Thymus (tissue), 14 donors: ENCODE measurements around the gene TAPBP. TPM values are rescaled to one million over a fixed set of nuclear protein-coding genes. Genes with fewer than 3 reads are reported as not detected.
"Not testable (repeated sequence)": the region's sequence is repeated elsewhere in the genome, so short reads cannot be mapped to it uniquely, and the experiment has no call there.

ENCODE experiments used
- DNase-seq, 9 donors: peaks; one replicate each; pipeline ENCODE4 v3.0.0-alpha.2; 2013; ENCODE audit warnings: low spot score in 9 of 9, low read depth in 6 of 9, missing footprints in 1 of 9
- H3K27ac ChIP-seq, 2 donors: one replicate each; pipeline ENCODE4 v1.5.1; 2013; ENCODE audit warnings: control low read depth in 1 of 2, low read depth in 1 of 2, low read length in 1 of 2, mild to moderate bottlenecking in 1 of 2, moderate library complexity in 1 of 2
- H3K27me3 ChIP-seq, 2 donors: one replicate each; pipeline ENCODE4 v1.5.1; 2013; ENCODE audit warnings: low read length in 1 of 2; ENCODE audit not compliant: control insufficient read depth in 2 of 2, insufficient read depth in 1 of 2
- H3K36me3 ChIP-seq, 2 donors: one replicate each; pipeline ENCODE4 v1.5.1; 2013; ENCODE audit warnings: low read length in 1 of 2, mild to moderate bottlenecking in 1 of 2, moderate library complexity in 1 of 2; ENCODE audit not compliant: control insufficient read depth in 2 of 2, insufficient read depth in 2 of 2
- H3K4me1 ChIP-seq, 2 donors: one replicate each; pipeline ENCODE4 v1.5.1; 2013; ENCODE audit warnings: low read length in 2 of 2; ENCODE audit not compliant: control insufficient read depth in 2 of 2, insufficient read depth in 2 of 2
- H3K4me3 ChIP-seq, 2 donors: one replicate each; pipeline ENCODE4 v1.5.1; 2013; ENCODE audit warnings: low read length in 2 of 2, control low read depth in 1 of 2, mild to moderate bottlenecking in 1 of 2
- H3K9me3 ChIP-seq, 2 donors: one replicate each; pipeline ENCODE4 v1.5.1; 2013; ENCODE audit warnings: low read length in 1 of 2, mild to moderate bottlenecking in 1 of 2; ENCODE audit not compliant: control insufficient read depth in 2 of 2, insufficient read depth in 1 of 2
- WGBS: extraction: QIAGEN DNeasy Blood & Tissue Kit; methylation state at CpG from one replicate; pipeline ENCODE4 v1.1.7; 2013; 5-methylcytosine and 5-hydroxymethylcytosine counted together
- long read RNA-seq, 10 donors: transcript quantifications; one replicate each; lab custom pipeline, GENCODE V29; 2026
- polyA plus RNA-seq: library from polyadenylated mRNA; stranded (reverse); fragments of 200-250 nt; gene quantifications from one replicate; pipeline ENCODE4 v1.2.3, GENCODE V29; 2013
- total RNA-seq: library from RNA; stranded (reverse); fragments of 120-200 nt; gene quantifications from one replicate; pipeline ENCODE4 v1.2.4, GENCODE V29; 2013
- donor health status: healthy.

TAPBP gene
- total RNA-seq (37.7 TPM), polyA plus RNA-seq (57.0 TPM)
- long read RNA-seq, donor 1, partial matches to known transcripts: 0 of 1 reads
- long read RNA-seq, donor 1, other reads (novel, unspliced or antisense): 0 of 1 reads
- long read RNA-seq, donor 2: 0 reads
- long read RNA-seq, donor 3, transcript TAPBP-234 (8 exons, 3,759 nt): major isoform, 9 of 29 reads
- long read RNA-seq, donor 3, partial matches to known transcripts: 15 of 29 reads
- long read RNA-seq, donor 3, other reads (novel, unspliced or antisense): 0 of 29 reads
- long read RNA-seq, donor 4, transcript TAPBP-234 (8 exons, 3,759 nt): major isoform, 6 of 10 reads
- long read RNA-seq, donor 4, partial matches to known transcripts: 0 of 10 reads
- long read RNA-seq, donor 4, other reads (novel, unspliced or antisense): 0 of 10 reads
- long read RNA-seq, donor 5, transcript TAPBP-234 (8 exons, 3,759 nt): major isoform, 15 of 49 reads
- long read RNA-seq, donor 5, transcript TAPBP-240 (4 exons, 2,202 nt): minor isoform, 5 of 49 reads
- long read RNA-seq, donor 5, partial matches to known transcripts: 26 of 49 reads
- long read RNA-seq, donor 5, other reads (novel, unspliced or antisense): 0 of 49 reads
- long read RNA-seq, donor 6, transcript TAPBP-234 (8 exons, 3,759 nt): major isoform, 14 of 23 reads
- long read RNA-seq, donor 6, partial matches to known transcripts: 6 of 23 reads
- long read RNA-seq, donor 6, other reads (novel, unspliced or antisense): 0 of 23 reads
- long read RNA-seq, donor 7, transcript TAPBP-234 (8 exons, 3,759 nt): major isoform, 8 of 10 reads
- long read RNA-seq, donor 7, partial matches to known transcripts: 0 of 10 reads
- long read RNA-seq, donor 7, other reads (novel, unspliced or antisense): 0 of 10 reads
- long read RNA-seq, donor 8, transcript TAPBP-234 (8 exons, 3,759 nt): major isoform, 6 of 11 reads
- long read RNA-seq, donor 8, partial matches to known transcripts: 0 of 11 reads
- long read RNA-seq, donor 8, other reads (novel, unspliced or antisense): 0 of 11 reads
- long read RNA-seq, donor 9, partial matches to known transcripts: 7 of 10 reads
- long read RNA-seq, donor 9, other reads (novel, unspliced or antisense): 0 of 10 reads
- long read RNA-seq, donor 10, transcript TAPBP-235 (5 exons, 1,239 nt): minor isoform, 5 of 24 reads
- long read RNA-seq, donor 10, transcript TAPBP-234 (8 exons, 3,759 nt): major isoform, 7 of 24 reads
- long read RNA-seq, donor 10, partial matches to known transcripts: 10 of 24 reads
- long read RNA-seq, donor 10, other reads (novel, unspliced or antisense): 0 of 24 reads

DNA sequence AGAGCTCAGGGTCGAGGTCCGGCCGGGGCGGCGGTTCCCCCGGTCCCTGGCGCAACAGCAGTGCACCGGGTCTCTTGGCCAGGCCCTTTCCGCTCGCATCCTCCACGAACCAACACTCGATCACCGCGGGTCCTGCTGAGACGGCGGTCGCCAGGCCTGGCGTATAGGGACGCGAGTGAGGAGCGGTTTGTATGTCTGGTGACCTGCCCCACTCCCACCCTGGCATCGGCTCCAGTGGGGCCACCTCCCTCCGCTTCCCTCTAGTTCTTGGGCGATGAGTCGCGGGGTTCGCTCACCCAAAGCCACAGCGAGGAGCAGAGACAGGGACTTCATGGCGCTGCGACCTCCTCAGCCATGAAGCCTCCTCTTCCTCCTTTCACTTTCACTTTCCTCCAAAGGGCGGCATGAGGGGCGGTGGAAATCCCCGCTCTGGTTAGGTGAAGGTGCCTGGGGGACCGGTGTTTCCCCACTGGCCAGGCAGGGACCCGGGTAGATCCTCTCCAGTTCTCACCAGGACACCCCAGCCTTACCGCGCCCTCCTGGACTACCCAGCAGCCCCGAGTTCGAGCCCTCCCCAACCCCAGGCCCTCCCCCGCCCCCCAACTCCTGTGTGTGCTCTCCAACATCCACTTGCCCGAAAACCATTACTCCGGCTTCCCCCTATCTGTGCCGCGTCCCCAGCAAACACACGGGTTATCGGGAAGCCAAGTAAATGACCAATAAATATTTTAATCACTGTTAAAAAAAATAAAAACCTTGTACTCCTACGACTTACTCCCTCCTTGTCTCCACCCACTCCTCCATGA, at the start of gene TAPBP:
Gene TAPBP (minus strand): TSS at position 370 of the 806 bp plus-strand sequence. CDS start 37 bp downstream, at position 333.
- Histone ChIP-seq H3K4me3 (peak within 1 kb of the TSS; percentile 65 to 94), H3K36me3 (peaks cover 5 to 31% of the 10 kb centered on the region in 2 donors), H3K4me1 (peaks cover 16 to 43% of the 10 kb centered on the region in 2 donors), H3K9me3 (peaks cover 0 to 4% of the 10 kb centered on the region in 2 donors), H3K27me3 (no peaks in the 10 kb centered on the region), H3K27ac (peak within 1 kb of the TSS; percentile 92 to 98)
- under 1% methylated on average over 47 of the region's 47 CpGs for WGBS
- DNase-seq: peak in 7 of 9 donors; percentile 56 to 90 (median 75)

DNA sequence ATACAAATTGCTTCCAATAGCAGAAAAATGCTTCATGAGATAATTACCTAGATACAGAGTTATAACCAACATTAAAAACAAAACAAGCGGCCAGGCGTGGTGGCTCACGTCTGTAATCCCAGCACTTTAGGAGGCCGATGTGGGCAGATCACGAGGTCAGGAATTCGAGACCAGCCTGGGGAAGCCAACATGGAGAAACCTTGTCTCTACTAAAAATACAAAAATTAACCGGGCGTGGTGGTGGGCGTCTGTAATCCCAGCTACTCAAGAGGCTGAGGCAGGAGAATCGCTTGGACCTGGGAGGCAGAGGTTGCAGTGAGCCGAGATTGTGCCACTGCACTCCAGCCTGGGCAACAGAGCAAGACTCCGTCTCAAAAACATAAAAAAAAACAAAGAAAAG, 49.6 kb upstream of the TAPBP start:
- not testable (repeated sequence) for H3K27me3 ChIP-seq, H3K4me1 ChIP-seq, DNase-seq, H3K9me3 ChIP-seq, H3K27ac ChIP-seq, H3K4me3 ChIP-seq, H3K36me3 ChIP-seq
- WGBS: 97% methylated on average over 12 of the region's 12 CpGs

DNA sequence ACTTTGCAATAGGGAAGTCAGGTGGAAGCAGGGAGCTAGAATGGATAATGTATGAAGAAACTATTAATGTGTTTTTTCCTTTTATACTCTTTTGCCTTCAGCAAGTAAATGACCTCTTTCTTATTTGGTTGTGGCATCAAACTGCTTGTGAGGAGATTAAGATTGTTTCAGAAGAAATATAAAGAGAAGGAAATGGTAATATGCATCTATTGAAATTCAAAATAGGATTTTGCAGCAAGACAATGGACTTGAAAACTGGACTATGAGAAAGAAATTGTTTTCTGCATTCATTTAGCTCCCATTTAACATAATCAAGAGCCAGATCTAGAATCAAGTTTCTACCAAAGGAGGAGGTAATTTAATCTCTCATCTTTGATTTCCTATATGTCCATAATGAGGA, 45.5 kb upstream of the TAPBP start:
- H3K9me3 ChIP-seq: no peaks in the 10 kb centered on the region
- H3K4me1 ChIP-seq: no peaks in the 10 kb centered on the region
- no peak overlapping the region for H3K27ac ChIP-seq
- H3K4me3 ChIP-seq: no peak overlapping the region
- no peaks in the 10 kb centered on the region for H3K27me3 ChIP-seq
- H3K36me3 ChIP-seq: no peaks in the 10 kb centered on the region
- DNase-seq: no peak

DNA sequence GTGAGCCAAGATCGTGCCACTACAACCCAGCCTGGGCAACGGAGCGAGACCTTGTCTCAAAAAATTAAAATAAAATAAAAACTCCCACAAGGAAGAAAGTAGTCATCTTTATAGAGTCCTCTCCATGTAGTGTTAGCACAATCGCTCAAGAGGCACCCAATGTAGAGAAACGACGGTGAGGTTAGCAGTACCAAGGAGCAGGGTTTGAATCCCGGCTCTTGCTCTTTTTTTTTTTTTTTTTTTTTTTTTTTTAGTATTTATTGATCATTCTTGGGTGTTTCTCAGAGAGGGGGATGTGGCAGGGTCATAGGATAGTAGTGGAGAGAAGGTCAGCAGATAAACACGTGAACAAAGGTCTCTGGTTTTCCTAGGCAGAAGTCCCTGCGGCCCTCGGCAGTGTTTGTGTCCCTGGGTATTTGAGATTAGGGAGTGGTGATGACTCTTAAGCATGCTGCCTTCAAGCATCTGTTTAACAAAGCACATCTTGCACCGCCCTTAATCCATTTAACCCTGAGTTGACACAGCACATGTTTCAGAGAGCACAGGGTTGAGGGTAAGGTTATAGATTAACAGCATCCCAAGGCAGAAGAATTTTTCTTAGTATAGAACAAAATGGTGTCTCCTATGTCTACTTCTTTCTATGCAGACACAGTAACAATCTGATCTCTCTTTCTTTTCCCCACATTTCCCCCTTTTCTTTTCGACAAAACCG, 43.4 kb upstream of the TAPBP start:
- WGBS: 90% methylated on average over 13 of the region's 13 CpGs
- H3K27ac ChIP-seq, H3K4me3 ChIP-seq, H3K36me3 ChIP-seq, H3K27me3 ChIP-seq, DNase-seq, H3K4me1 ChIP-seq, H3K9me3 ChIP-seq: not testable (repeated sequence)

DNA sequence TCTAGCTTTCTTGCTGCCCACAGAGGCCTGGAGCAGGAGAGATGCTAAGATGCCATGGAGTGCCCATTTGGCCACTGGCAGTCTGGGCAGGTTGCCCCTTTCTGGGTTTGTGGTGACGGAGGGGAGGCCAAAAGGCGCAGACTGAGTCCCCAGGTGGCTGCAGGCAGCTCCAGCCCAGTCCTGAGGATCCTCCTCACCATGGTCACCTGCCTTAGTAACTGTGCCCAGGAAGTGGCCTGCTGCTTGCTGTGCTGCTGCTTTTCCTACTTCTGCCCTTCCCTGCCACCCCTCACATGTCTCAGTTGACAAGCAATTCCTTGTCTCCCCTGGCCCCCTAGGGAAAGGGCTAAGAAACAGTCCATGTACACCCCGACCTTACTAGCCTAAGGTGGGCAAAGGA, 42.4 kb upstream of the TAPBP start:
- Histone ChIP-seq H3K36me3 (no peaks in the 10 kb centered on the region), H3K9me3 (no peaks in the 10 kb centered on the region), H3K4me3 (no peak overlapping the region), H3K27me3 (no peaks in the 10 kb centered on the region), H3K4me1 (no peaks in the 10 kb centered on the region), H3K27ac (no peak overlapping the region)
- 82% methylated on average over 3 of the region's 3 CpGs for WGBS
- no peak for DNase-seq

DNA sequence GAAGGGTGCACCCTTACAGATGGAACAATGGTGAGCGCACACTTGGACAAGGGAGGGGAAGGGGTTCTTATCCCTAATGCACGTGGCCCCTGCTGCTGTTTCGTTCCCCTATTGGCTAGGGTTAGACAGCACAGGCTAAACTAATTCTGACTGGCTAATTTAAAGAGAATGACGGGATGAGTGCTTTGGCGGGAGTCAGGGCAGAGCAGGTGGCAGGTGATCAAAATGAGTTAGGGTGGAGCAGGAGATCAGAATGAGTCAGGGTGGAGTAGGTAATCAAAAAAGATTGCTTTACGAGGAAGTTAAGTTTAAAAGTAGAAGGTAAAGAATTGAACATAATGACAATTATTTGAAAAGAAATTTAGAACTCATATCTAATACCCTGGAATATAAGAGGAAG, 42.0 kb upstream of the TAPBP start:
- not testable (repeated sequence) for H3K27me3 ChIP-seq, DNase-seq, H3K4me3 ChIP-seq, H3K27ac ChIP-seq, H3K9me3 ChIP-seq, H3K4me1 ChIP-seq, H3K36me3 ChIP-seq
- WGBS: 97% methylated on average over 6 of the region's 6 CpGs

DNA sequence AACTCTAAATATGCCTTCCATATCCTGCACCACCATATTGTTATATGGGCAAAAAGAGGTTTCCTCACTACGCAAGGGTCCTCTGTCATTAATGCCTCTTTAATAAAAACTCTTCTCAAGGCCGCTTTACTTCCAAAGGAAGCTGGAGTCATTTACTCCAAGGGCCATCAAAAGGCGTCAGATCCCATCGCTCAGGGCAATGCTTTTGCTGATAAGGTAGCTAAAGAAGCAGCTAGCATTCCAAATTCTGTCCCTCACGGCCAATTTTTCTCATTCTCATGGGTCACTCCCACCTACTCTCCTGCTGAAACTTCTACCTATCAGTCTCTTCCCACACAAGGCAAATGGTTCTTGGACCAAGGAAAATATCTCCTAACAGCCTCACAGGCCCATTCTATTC, 33.9 kb upstream of the TAPBP start:
- Histone ChIP-seq H3K27ac (no peak overlapping the region), H3K9me3 (peaks cover 0 to 3% of the 10 kb centered on the region in 2 donors), H3K27me3 (no peaks in the 10 kb centered on the region), H3K4me3 (no peak overlapping the region), H3K4me1 (peaks cover 14 to 30% of the 10 kb centered on the region in 2 donors), H3K36me3 (no peaks in the 10 kb centered on the region)
- 98% methylated on average over 5 of the region's 5 CpGs for WGBS
- no peak for DNase-seq

DNA sequence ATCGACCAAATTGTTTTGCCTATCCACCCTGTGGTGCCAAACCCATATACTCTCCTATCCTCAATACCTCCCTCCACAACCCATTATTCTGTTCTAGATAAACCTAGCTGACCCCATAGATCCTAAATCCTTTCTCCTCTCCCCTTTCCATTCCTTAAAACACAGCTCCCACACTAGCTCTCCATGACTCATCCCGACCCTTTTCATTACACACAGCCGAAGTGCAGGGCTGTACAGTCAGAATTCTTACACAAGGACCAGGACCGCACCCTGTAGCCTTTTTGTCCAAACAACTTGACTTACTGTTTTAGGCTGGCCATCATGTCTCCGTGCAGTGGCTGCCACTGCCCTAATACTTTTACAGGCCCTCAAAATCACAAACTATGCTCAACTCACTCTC, 33.1 kb upstream of the TAPBP start:
- not testable (repeated sequence) for H3K9me3 ChIP-seq, DNase-seq, H3K4me3 ChIP-seq, H3K36me3 ChIP-seq, H3K27ac ChIP-seq, H3K27me3 ChIP-seq
- WGBS: 89% methylated on average over 5 of the region's 5 CpGs
- H3K4me1 ChIP-seq: peaks cover 14 to 32% of the 10 kb centered on the region in 2 donors
